ENCODE results near the gene SLC25A4.

DNA sequence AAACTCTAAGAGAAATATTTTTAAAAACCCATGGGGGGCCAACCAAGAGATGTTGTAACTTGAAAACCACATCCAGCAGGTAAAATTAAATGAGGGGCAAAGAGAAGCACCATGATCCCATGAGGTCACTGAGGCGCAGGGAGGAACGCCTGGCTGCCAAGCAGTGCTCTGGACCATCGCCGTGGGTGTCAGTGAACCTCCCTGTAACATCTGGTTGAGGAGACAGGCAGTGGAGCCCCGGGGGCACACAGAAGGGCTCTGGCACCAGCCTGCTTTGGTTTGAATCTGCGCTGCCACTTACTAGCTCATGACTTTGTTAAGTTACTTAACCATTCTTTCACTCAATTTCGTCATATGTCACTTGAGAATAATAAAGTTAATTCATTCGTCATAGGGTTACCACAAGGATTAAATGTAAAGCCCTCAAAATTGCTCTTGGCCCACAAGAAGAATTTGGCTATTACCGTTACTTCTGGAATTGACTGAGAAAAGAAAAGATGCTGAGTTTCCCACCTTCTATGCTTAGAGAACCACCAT lies 41.6 kb upstream of the SLC25A4 start:
- TF ChIP-seq EZH2 (IDR thresholded peaks at IDR 0.05; ENCODE audit: insufficient read depth, low read length) = no peak
- TF ChIP-seq, protein P1, sequence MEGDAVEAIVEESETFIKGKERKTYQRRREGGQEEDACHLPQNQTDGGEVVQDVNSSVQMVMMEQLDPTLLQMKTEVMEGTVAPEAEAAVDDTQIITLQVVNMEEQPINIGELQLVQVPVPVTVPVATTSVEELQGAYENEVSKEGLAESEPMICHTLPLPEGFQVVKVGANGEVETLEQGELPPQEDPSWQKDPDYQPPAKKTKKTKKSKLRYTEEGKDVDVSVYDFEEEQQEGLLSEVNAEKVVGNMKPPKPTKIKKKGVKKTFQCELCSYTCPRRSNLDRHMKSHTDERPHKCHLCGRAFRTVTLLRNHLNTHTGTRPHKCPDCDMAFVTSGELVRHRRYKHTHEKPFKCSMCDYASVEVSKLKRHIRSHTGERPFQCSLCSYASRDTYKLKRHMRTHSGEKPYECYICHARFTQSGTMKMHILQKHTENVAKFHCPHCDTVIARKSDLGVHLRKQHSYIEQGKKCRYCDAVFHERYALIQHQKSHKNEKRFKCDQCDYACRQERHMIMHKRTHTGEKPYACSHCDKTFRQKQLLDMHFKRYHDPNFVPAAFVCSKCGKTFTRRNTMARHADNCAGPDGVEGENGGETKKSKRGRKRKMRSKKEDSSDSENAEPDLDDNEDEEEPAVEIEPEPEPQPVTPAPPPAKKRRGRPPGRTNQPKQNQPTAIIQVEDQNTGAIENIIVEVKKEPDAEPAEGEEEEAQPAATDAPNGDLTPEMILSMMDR (IDR thresholded peaks at IDR 0.05; ENCODE audit: insufficient read depth, low read depth, low read length) = no peak
